IgD-negative memory B cell (primary cell): Measurements from ENCODE around the gene GDF7. TPM values are rescaled to one million over a fixed set of nuclear protein-coding genes. Genes with fewer than 3 reads are reported as not detected.

Source experiments
- H3K27ac Mint-ChIP-seq, 3 donors: one replicate each; pipeline ENCODE4 v1.8.0; 2020 to 2022; ENCODE audit warnings: mild to moderate bottlenecking in 3 of 3, mixed read lengths in 3 of 3, moderate library complexity in 1 of 3
- H3K27me3 Mint-ChIP-seq: one replicate; pipeline ENCODE4 v1.8.0; 2021; ENCODE audit warnings: mixed read lengths
- H3K36me3 Mint-ChIP-seq: one replicate; pipeline ENCODE4 v1.8.0; 2020; ENCODE audit warnings: mild to moderate bottlenecking, mixed read lengths
- H3K4me1 Mint-ChIP-seq, 3 donors: one replicate each; pipeline ENCODE4 v1.8.0; 2020 to 2022; ENCODE audit warnings: mixed read lengths in 3 of 3, mild to moderate bottlenecking in 1 of 3
- H3K4me3 Mint-ChIP-seq, 4 donors: one replicate each; pipeline ENCODE4 v1.8.0; 2020 to 2022; ENCODE audit warnings: mild to moderate bottlenecking in 4 of 4, mixed read lengths in 4 of 4, moderate library complexity in 3 of 4
- H3K9me3 Mint-ChIP-seq, 3 donors: one replicate each; pipeline ENCODE4 v1.8.0; 2020 to 2021; ENCODE audit warnings: mixed read lengths in 3 of 3, mild to moderate bottlenecking in 1 of 3
- polyA plus RNA-seq: library from polyadenylated mRNA; unstranded; fragments of 300-500 nt; fragmentation: Illumina TruSeq; gene quantifications from one replicate; pipeline ENCODE4 v1.2.3, GENCODE V29; 2021

The GDF7 gene
- polyA plus RNA-seq, 1 donor from 2014 or later = 0.74 TPM

DNA sequence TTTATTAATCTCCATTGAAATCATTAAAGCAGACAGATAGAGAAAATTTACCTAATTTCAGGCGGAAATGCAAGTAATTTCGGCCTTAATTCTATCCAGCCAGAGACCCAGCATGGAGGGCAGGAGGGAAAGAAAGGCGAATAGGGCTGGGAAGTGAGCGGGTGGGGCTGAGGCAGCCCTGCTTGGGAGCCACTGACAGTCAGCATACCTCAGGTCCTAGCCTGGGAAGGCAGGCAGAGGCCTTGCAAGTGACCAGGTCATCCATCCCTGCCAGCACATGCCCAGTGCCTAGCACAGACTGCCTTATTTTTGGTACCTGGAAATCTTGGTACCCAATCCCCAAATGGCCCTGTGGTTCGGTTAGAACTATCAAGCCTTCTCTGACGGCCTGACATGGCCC is 1.5 kb downstream of the GDF7 start:
- H3K9me3 Mint-ChIP-seq = no peaks in the 10 kb centered on the region
- H3K4me1 Mint-ChIP-seq = peaks cover 24 to 35% (median 29%) of the 10 kb centered on the region in 3 donors
- peak overlapping the region in 2 of 3 donors; percentile 67 to 88 for H3K27ac Mint-ChIP-seq
- peaks cover 1% of the 10 kb centered on the region for H3K36me3 Mint-ChIP-seq
- peak overlapping the region; percentile 81 to 91 (median 86) for H3K4me3 Mint-ChIP-seq
- peaks cover 46% of the 10 kb centered on the region for H3K27me3 Mint-ChIP-seq

- Mint-ChIP-seq H3K27me3 (peaks cover 48% of the 10 kb centered on the region), H3K9me3 (no peaks in the 10 kb centered on the region), H3K4me1 (peaks cover 20 to 34% (median 29%) of the 10 kb centered on the region in 3 donors), H3K4me3 (peak overlapping the region; percentile 16 to 90 (median 83)), H3K36me3 (peaks cover 1% of the 10 kb centered on the region), H3K27ac (peak overlapping the region; percentile 16 to 88 (median 28))
These were observed 2.0 kb downstream of the GDF7 start for GRCh38 chr2:20668871-20669475.

DNA sequence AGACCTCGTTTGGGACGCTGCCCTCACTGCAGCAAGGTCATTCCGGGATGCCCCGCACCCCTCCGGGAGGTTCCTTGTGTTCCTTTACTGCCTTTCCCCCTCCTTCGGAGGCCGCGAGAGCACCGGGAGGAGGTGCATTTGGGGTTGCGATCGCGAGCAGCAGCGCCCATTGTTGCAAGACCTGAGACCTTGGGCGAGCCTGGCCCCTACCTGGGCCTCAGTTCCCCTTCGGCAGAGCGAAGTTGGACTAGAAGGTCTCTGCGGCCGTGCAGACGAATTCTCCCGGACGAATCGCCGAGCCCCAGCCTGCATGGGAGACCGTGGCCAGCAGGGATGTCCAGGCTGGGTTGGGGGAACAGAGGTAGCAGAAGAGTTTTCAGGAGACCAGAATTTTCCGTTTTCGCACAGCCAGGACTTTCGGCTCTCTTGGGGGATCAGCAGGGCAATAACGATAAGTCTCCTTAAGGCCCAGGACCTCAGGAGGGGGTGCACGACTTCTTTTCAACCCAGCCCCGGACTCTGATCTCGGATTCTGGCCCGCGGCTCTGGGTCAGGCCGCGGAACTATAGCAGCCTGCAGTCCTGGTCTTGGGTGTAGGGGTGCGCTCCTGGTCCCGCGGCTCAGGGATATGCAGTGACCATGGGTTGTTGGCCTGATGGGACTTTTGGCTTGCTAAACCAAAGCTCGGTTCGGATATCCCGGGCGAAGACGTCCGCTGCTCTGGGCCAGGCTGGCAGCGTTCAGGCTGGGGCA is 2.8 kb downstream of the GDF7 start:
- H3K4me3 Mint-ChIP-seq = peak overlapping the region; percentile 12 to 90 (median 69)
- no peaks in the 10 kb centered on the region for H3K9me3 Mint-ChIP-seq
- peaks cover 20 to 34% (median 25%) of the 10 kb centered on the region in 3 donors for H3K4me1 Mint-ChIP-seq
- H3K36me3 Mint-ChIP-seq = peaks cover 1% of the 10 kb centered on the region
- H3K27me3 Mint-ChIP-seq = peaks cover 50% of the 10 kb centered on the region
- H3K27ac Mint-ChIP-seq = peak overlapping the region in 2 of 3 donors; percentile 28 to 71

DNA sequence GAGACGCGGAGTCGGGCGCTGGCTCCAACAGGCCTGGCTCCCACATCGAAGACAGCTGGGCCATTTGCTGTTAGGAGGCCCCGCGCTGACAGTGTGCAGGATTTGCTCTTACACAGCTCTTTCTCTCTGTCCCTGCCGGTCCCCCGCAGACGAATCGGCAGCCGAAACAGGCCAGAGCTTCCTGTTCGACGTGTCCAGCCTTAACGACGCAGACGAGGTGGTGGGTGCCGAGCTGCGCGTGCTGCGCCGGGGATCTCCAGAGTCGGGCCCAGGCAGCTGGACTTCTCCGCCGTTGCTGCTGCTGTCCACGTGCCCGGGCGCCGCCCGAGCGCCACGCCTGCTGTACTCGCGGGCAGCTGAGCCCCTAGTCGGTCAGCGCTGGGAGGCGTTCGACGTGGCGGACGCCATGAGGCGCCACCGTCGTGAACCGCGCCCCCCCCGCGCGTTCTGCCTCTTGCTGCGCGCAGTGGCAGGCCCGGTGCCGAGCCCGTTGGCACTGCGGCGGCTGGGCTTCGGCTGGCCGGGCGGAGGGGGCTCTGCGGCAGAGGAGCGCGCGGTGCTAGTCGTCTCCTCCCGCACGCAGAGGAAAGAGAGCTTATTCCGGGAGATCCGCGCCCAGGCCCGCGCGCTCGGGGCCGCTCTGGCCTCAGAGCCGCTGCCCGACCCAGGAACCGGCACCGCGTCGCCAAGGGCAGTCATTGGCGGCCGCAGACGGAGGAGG is 3.5 kb downstream of the GDF7 start:
- no peak overlapping the region for H3K27ac Mint-ChIP-seq
- peak overlapping the region in 2 of 4 donors; percentile 12 to 81 for H3K4me3 Mint-ChIP-seq
- H3K4me1 Mint-ChIP-seq = peaks cover 25 to 38% (median 27%) of the 10 kb centered on the region in 3 donors
- H3K27me3 Mint-ChIP-seq = peaks cover 48% of the 10 kb centered on the region
- peaks cover 1% of the 10 kb centered on the region for H3K36me3 Mint-ChIP-seq
- H3K9me3 Mint-ChIP-seq = no peaks in the 10 kb centered on the region

GRCh38 chr2:20671036-20671735 is 4.2 kb downstream of the GDF7 start:
- H3K9me3 Mint-ChIP-seq = no peaks in the 10 kb centered on the region
- H3K27me3 Mint-ChIP-seq = peaks cover 43% of the 10 kb centered on the region
- peak overlapping the region in 2 of 3 donors; percentile 53 to 92 for H3K27ac Mint-ChIP-seq
- H3K4me3 Mint-ChIP-seq = peak overlapping the region in 3 of 4 donors; percentile 1 to 55 (median 45)
- peaks cover 28 to 43% (median 34%) of the 10 kb centered on the region in 3 donors for H3K4me1 Mint-ChIP-seq
- H3K36me3 Mint-ChIP-seq = peaks cover 1% of the 10 kb centered on the region

DNA sequence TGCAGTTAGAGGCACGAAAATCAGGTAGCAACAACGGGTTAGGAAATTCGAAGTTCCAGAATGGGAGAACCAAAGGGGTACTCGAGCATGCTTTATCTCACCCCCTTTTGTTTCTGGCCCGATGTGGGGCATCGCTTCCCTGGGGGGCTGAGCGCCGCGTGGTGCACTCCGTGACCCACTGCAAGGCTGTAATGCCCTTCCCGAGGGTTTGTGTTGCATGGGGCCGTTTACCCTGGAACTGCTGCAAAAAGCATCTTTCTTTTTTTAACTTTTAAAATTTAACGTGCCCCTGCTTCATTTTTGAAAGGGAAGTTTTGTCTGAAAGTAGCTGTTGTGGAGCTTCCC is 4.8 kb downstream of the GDF7 start:
- H3K4me3 Mint-ChIP-seq = peak overlapping the region in 2 of 4 donors; percentile 12 to 86
- H3K36me3 Mint-ChIP-seq = peaks cover 1% of the 10 kb centered on the region
- peak overlapping the region; percentile 57 to 92 (median 88) for H3K27ac Mint-ChIP-seq
- H3K4me1 Mint-ChIP-seq = peaks cover 31 to 47% (median 37%) of the 10 kb centered on the region in 3 donors
- H3K27me3 Mint-ChIP-seq = peaks cover 40% of the 10 kb centered on the region
- no peaks in the 10 kb centered on the region for H3K9me3 Mint-ChIP-seq

GRCh38 chr2:20672201-20672951 is 5.4 kb downstream of the GDF7 start:
- H3K27me3 Mint-ChIP-seq = peaks cover 40% of the 10 kb centered on the region
- H3K36me3 Mint-ChIP-seq = peaks cover 1% of the 10 kb centered on the region
- peaks cover 38 to 52% (median 42%) of the 10 kb centered on the region in 3 donors for H3K4me1 Mint-ChIP-seq
- H3K27ac Mint-ChIP-seq = peak overlapping the region; percentile 57 to 92 (median 88)
- H3K9me3 Mint-ChIP-seq = no peaks in the 10 kb centered on the region
- peak overlapping the region; percentile 69 to 88 (median 86) for H3K4me3 Mint-ChIP-seq

GRCh38 chr2:20673686-20674308 is 6.9 kb downstream of the GDF7 start:
- peak overlapping the region in 1 of 3 donors; percentile 16 for H3K27ac Mint-ChIP-seq
- peak overlapping the region in 1 of 4 donors; percentile 83 for H3K4me3 Mint-ChIP-seq
- H3K36me3 Mint-ChIP-seq = peaks cover 1% of the 10 kb centered on the region
- H3K4me1 Mint-ChIP-seq = peaks cover 36 to 53% (median 42%) of the 10 kb centered on the region in 3 donors
- H3K9me3 Mint-ChIP-seq = no peaks in the 10 kb centered on the region
- H3K27me3 Mint-ChIP-seq = peaks cover 30% of the 10 kb centered on the region

DNA sequence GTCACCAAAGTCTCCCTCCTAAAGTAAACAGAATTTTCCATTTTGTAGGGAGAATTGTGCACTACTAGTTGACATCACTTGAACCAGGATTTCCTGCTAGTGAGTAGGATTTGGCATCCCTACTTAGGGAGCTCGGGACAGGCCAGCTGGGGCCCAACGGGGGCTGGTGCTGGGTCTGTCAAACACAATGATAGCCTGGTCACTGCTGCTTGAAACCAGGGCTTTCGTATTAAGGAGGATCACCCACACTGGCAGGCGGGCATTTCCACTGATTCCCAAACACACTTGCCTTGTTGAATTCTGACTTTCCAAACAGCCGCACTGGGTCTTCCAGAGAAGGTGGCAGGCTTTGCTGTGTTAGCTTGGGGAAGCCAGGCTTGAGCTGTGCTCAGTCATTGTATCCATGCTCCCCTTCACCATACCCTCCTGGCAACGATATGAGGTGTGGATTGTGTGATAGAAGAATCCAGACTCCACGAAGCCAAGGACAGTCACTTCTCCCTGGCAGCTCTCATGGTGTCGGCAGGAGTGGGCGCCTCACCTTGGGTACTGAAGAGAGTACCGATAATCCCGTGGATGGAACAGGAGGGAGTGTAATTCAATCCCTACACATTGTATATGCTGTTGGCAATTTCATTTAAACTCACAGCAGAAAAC is 7.5 kb downstream of the GDF7 start:
- H3K4me1 Mint-ChIP-seq = peaks cover 31 to 54% (median 45%) of the 10 kb centered on the region in 3 donors
- peak overlapping the region in 1 of 4 donors; percentile 91 for H3K4me3 Mint-ChIP-seq
- H3K9me3 Mint-ChIP-seq = no peaks in the 10 kb centered on the region
- H3K36me3 Mint-ChIP-seq = peaks cover 1% of the 10 kb centered on the region
- H3K27ac Mint-ChIP-seq = peak overlapping the region in 1 of 3 donors; percentile 32
- peaks cover 24% of the 10 kb centered on the region for H3K27me3 Mint-ChIP-seq

DNA sequence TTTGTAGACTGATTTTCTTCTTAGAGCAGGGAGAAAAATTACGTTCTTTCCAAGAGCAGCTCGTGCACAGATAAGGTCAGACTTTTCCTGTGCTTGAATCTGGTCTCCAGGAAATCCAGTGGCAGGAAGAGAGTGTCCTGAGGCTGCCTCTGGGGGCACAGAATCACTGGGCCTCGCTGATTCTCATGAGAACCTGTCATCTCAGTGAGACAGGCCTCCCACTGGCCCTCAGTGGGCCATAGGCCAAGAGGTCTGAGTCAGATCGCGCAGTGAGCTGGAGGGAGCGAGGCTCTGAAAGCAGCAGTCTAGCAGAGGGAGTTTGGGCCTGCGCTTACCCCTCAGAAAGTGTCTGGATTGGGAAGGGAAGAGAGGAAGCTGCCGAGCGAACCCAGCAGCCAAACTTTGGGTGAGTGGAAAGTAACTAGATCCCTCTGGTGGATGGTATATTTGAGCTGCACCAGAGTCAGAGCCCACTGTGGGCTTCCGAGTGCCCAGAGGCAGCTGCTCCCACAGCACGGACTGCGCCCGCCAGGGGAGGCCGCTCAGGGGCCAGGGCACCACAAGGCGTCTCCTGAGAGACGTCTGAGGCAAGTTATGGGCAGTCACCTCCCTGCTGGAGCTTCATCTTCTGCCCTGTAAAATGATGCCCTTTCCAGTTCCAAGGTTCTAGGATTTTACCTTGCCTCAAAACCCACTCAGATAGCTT is 8.2 kb downstream of the GDF7 start:
- Mint-ChIP-seq H3K27me3 (peaks cover 20% of the 10 kb centered on the region), H3K4me1 (peaks cover 31 to 51% (median 44%) of the 10 kb centered on the region in 3 donors), H3K36me3 (peaks cover 1% of the 10 kb centered on the region), H3K4me3 (peak overlapping the region in 3 of 4 donors; percentile 64 to 96 (median 67)), H3K27ac (peak overlapping the region; percentile 32 to 97 (median 85)), H3K9me3 (no peaks in the 10 kb centered on the region)

- Mint-ChIP-seq H3K4me1 (peaks cover 31 to 51% (median 44%) of the 10 kb centered on the region in 3 donors), H3K27me3 (peaks cover 18% of the 10 kb centered on the region), H3K9me3 (no peaks in the 10 kb centered on the region), H3K36me3 (peaks cover 1% of the 10 kb centered on the region), H3K4me3 (peak overlapping the region in 3 of 4 donors; percentile 64 to 96 (median 70)), H3K27ac (peak overlapping the region; percentile 85 to 97 (median 93))
These were observed 8.9 kb downstream of the GDF7 start for GRCh38 chr2:20675701-20676352.
